SH-SY5Y (cell line): ENCODE results near the gene MRPL22.

ENCODE experiments used
- GATA2 ChIP-seq: IDR thresholded peaks from 2 replicates; pipeline ENCODE4 v1.6.1; 2011; ENCODE audit warnings: mild to moderate bottlenecking, low read depth, low read length
- GATA3 ChIP-seq: IDR thresholded peaks from 2 replicates; pipeline ENCODE4 v1.6.1; 2011; ENCODE audit warnings: low read depth, mild to moderate bottlenecking, low read length, moderate library complexity

DNA sequence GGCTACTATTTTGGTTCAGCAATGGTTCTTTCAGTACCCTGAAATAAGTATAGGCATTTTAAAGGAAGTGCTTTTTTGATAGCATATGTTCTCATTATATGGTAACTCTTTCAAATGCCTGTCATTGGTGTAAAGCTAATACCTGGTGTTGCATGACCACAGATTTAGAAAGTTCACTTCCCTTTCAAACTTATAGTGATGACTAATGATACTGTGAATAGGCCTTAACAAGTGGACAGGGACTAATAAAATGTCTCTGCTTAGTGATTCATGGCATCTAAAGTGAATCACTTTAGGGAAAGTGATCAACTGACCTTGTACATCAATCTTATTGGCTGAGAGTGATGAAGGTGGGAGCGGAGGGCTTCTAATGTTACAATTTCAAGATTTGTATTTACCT is 21.6 kb downstream of the MRPL22 start:
- no peak for TF ChIP-seq GATA2
- TF ChIP-seq GATA3, result no peak
